ENCODE data around the gene TRAF4. TPM values are rescaled to one million over a fixed set of nuclear protein-coding genes. Genes with fewer than 3 reads are reported as not detected.

TRAF4 gene
- total RNA-seq, 4 donors from 2014 or later, result 26.7 to 38.4 (median 35.3) TPM

DNA sequence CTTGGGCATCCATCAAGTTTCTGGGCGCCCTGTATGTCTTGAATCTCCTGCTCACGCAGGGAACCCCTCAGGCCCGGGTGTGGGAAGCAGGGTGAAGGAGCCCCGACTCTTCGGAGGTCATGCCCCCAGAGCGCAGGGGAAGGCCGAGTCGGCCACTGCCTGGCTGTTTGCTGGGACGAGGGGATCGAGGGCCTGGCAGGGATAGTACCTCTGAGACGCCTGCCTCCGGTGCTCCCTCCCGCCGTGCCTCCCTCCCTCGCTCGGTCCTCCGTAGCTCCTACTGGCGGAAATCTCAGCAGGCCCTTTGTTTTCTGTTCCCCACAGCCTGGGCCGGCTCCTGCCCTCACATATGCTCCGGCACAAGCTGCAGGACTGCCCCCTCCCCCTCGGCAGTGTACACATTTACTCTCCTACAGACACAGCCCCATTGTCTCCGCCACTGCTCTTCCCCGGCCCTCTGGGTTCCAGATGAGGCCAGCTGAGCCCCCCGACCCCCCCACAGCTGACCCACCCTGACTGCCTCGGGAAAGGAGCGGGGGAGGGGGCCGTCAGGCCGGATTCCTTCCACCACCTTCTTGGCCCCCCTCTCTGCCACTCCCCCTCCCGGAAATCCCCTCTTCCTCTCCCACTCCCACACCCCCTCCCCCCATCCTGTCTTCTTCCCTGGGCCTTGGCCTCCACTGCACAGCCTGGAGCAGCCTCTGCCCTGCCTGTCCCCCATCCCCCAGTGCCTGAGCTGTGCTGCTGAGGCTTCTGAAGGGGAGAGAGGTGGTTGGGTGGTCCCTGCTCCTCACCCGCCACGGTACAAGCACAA is 1.4 kb downstream of the TRAF4 start:
- TF ChIP-seq POLR2A (IDR thresholded peaks at IDR 0.05) (no peak), EP300 (IDR thresholded peaks at IDR 0.05) (no peak), POLR2AphosphoS5 (IDR thresholded peaks at IDR 0.05) (no peak)
- TF ChIP-seq, protein P1, sequence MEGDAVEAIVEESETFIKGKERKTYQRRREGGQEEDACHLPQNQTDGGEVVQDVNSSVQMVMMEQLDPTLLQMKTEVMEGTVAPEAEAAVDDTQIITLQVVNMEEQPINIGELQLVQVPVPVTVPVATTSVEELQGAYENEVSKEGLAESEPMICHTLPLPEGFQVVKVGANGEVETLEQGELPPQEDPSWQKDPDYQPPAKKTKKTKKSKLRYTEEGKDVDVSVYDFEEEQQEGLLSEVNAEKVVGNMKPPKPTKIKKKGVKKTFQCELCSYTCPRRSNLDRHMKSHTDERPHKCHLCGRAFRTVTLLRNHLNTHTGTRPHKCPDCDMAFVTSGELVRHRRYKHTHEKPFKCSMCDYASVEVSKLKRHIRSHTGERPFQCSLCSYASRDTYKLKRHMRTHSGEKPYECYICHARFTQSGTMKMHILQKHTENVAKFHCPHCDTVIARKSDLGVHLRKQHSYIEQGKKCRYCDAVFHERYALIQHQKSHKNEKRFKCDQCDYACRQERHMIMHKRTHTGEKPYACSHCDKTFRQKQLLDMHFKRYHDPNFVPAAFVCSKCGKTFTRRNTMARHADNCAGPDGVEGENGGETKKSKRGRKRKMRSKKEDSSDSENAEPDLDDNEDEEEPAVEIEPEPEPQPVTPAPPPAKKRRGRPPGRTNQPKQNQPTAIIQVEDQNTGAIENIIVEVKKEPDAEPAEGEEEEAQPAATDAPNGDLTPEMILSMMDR (IDR thresholded peaks at IDR 0.05), result no peak
- Histone ChIP-seq H3K4me3 (peak overlapping the region; percentile 68), H3K27me3 (no peaks in the 10 kb centered on the region), H3K27ac (peak overlapping the region; percentile 95), H3K4me1 (peaks cover 83% of the 10 kb centered on the region), H3K36me3 (peaks cover 23% of the 10 kb centered on the region), H3K9me3 (no peaks in the 10 kb centered on the region)
- DNase-seq (ENCODE audit: low spot score in 2 of 2), result no peak
- WGBS, result 7% methylated on average over 22 of the region's 31 CpGs

DNA sequence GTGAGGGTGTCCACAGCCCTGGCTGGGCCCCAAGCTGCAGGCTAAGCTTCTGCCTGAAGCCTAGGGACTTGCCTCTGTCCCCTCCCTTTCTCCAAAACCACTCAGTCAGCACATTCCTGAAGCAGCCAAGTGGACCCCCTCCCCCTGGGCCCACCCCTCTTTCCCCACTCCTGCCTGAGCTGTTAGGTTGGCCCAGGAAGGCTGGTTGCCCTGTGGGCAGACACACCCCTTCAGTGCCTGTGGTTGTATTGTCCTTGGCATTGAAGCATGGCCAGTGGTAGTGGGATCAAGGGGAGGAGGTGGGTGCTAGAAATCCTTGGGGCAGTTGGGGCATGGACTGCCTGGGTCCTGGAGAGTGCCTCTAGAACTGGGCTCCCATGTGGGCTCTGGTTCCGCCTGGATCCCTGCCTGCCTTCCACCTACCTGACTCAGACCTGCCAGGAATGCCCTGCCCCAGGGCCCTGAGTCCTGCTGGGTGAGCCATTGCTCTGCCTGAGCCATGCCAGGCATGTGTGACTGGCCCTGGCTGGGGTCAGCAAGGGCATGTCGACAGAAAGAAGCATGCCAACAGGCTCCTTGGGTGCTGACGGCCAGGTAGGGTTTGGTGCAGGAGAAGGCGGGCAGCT is 2.1 kb downstream of the TRAF4 start:
- DNase-seq (ENCODE audit: low spot score in 2 of 2), result no peak

GRCh38 chr17:28746611-28747050 is 2.8 kb downstream of the TRAF4 start:
- 23% methylated on average over 4 of the region's 5 CpGs for WGBS
- peak overlapping the region; percentile 95 for H3K27ac ChIP-seq
- no peaks in the 10 kb centered on the region for H3K27me3 ChIP-seq
- H3K9me3 ChIP-seq, result no peaks in the 10 kb centered on the region
- H3K36me3 ChIP-seq, result peaks cover 23% of the 10 kb centered on the region
- H3K4me1 ChIP-seq, result peaks cover 79% of the 10 kb centered on the region
- TF ChIP-seq, protein P1 (IDR thresholded peaks at IDR 0.05), result no peak
- TF ChIP-seq POLR2AphosphoS5 (IDR thresholded peaks at IDR 0.05) (no peak), EP300 (IDR thresholded peaks at IDR 0.05) (no peak), POLR2A (IDR thresholded peaks at IDR 0.05) (no peak)
- H3K4me3 ChIP-seq, result peak overlapping the region; percentile 68
- no peak for DNase-seq (ENCODE audit: low spot score in 2 of 2)

More for the DNA sequence above, 2.1 kb downstream of the TRAF4 start:
- 37% methylated on average over 3 of the region's 4 CpGs for WGBS
- H3K4me1 ChIP-seq, result peaks cover 87% of the 10 kb centered on the region
- H3K9me3 ChIP-seq, result no peaks in the 10 kb centered on the region
- TF ChIP-seq, protein P1 (IDR thresholded peaks at IDR 0.05), result no peak
- TF ChIP-seq POLR2AphosphoS5 (IDR thresholded peaks at IDR 0.05) (peak in 1 of 3 donors; percentile 39), POLR2A (IDR thresholded peaks at IDR 0.05) (no peak), EP300 (IDR thresholded peaks at IDR 0.05) (no peak)
- peak overlapping the region; percentile 95 for H3K27ac ChIP-seq
- peaks cover 23% of the 10 kb centered on the region for H3K36me3 ChIP-seq
- H3K27me3 ChIP-seq, result no peaks in the 10 kb centered on the region
- H3K4me3 ChIP-seq, result peak overlapping the region; percentile 68

DNA sequence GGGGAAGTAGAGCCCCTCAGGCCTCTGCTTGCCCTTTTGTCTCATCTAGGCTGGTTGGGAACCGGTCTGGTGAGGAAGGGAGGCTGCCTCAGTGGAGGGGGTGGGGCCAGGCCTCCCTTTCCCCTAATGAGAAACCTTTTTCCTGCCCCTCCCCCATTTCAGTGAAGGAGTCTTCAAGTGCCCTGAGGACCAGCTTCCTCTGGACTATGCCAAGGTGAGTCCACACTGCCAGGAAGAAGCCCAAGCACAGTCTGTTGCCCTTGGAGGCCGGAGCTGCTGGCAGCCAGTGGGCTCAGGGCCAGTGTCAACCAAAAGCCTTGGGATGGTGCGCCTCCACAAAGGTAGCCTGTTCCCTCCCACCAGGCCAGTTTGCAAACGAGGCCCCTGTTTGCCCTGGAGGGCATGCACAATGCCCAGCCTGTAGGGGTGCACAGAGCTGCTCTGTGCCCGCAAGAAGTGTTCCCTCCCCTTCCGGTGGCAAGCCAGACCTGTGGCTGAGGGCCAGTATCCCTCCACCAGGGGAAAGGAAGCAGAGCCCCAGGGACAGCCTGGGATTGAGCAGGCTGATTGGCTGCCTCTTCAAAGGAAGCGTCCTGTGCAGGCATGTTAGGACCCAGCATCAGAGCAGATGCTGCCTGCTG is 3.4 kb downstream of the TRAF4 start:
- Histone ChIP-seq H3K4me1 (peaks cover 74% of the 10 kb centered on the region), H3K36me3 (peaks cover 23% of the 10 kb centered on the region), H3K4me3 (peak overlapping the region; percentile 68), H3K27ac (peak overlapping the region; percentile 95), H3K9me3 (no peaks in the 10 kb centered on the region), H3K27me3 (no peaks in the 10 kb centered on the region)
- TF ChIP-seq POLR2A (IDR thresholded peaks at IDR 0.05), result no peak
- 20% methylated on average over 5 of the region's 7 CpGs for WGBS
- peak in 1 of 2 donors; percentile 76 for DNase-seq (ENCODE audit: low spot score in 2 of 2)

DNA sequence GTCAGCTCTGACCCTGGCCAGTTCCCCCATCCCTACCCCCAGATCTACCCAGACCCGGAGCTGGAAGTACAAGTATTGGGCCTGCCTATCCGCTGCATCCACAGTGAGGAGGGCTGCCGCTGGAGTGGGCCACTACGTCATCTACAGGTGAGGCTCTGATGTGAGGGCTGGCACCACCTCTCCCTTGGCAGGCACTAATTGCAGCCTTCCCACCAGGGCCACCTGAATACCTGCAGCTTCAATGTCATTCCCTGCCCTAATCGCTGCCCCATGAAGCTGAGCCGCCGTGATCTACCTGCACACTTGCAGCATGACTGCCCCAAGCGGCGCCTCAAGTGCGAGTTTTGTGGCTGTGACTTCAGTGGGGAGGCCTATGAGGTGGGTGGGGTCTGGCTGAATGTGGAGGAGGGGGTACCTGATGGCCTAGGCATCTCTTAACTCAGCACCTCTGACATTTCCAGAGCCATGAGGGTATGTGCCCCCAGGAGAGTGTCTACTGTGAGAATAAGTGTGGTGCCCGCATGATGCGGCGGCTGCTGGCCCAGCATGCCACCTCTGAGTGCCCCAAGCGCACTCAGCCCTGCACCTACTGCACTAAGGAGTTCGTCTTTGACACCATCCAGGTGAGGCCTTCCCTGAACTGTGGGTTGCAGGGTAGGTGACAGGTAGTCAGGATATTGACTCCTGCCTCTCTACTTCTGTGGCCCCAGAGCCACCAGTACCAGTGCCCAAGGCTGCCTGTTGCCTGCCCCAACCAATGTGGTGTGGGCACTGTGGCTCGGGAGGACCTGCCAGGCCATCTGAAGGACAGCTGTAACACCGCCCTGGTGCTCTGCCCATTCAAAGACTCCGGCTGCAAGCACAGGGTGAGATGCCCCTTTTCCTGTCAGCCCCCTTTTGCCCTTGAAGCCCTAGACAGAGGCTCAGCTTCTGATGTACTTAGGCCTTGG is 4.3 kb downstream of the TRAF4 start:
- 81% methylated on average over 17 of the region's 18 CpGs for WGBS
- H3K4me1 ChIP-seq, result peaks cover 67% of the 10 kb centered on the region
- no peaks in the 10 kb centered on the region for H3K27me3 ChIP-seq
- peaks cover 23% of the 10 kb centered on the region for H3K36me3 ChIP-seq
- H3K4me3 ChIP-seq, result peak overlapping the region; percentile 68
- peak overlapping the region; percentile 95 for H3K27ac ChIP-seq
- no peaks in the 10 kb centered on the region for H3K9me3 ChIP-seq
- no peak for DNase-seq (ENCODE audit: low spot score in 2 of 2)
- TF ChIP-seq POLR2AphosphoS5 (IDR thresholded peaks at IDR 0.05), result no peak
- TF ChIP-seq EP300 (IDR thresholded peaks at IDR 0.05), result no peak
- TF ChIP-seq POLR2A (IDR thresholded peaks at IDR 0.05), result no peak
- TF ChIP-seq, protein P1 (IDR thresholded peaks at IDR 0.05), result no peak

Measured in suprapubic skin (tissue), 4 donors.